ENCODE results near the gene PPM1H. TPM values are rescaled to one million over a fixed set of nuclear protein-coding genes. Genes with fewer than 3 reads are reported as not detected.

The PPM1H gene
- total and polyA plus RNA-seq, 2 of the 8 experiments (the other 6 are each of a cell fraction or from before 2014, with no cell fraction given), result 16.4 to 36.1 TPM

GRCh38 chr12:62691309-62691708, 243.6 kb downstream of the PPM1H start:
- no peak overlapping the region for H2AK5ac ChIP-seq (ENCODE audit: low read depth, low read length)
- no peak overlapping the region for H3K18ac ChIP-seq (ENCODE audit: extremely low read depth, low read length)
- no peaks in the 10 kb centered on the region for H3K9me3 ChIP-seq (ENCODE audit: insufficient read depth in 2 of 2, low read depth in 1 of 2, low read length in 1 of 2)
- H3K36me3 ChIP-seq (ENCODE audit: control insufficient read depth in 2 of 4, insufficient read depth in 4 of 4, low read length in 3 of 4), result peaks cover 0 to 14% (median 0%) of the 10 kb centered on the region in 4 experiments; a peak in 4 of 8 replicates
- no peak overlapping the region for H2BK15ac ChIP-seq (ENCODE audit: low read length)
- no peak overlapping the region for H3K14ac ChIP-seq (ENCODE audit: insufficient read length)
- no peak for FAIRE-seq
- H3K79me1 ChIP-seq (ENCODE audit: low read depth, low read length), result no peaks in the 10 kb centered on the region
- no peak overlapping the region for H2BK120ac ChIP-seq (replicated peaks; ENCODE audit: low read depth, low read length)
- H3K4me3 ChIP-seq (ENCODE audit: extremely low read depth in 1 of 4, insufficient read depth in 2 of 4, low read depth in 3 of 4, low read length in 4 of 4), result no peak overlapping the region
- H3K4me2 ChIP-seq (ENCODE audit: insufficient read depth in 1 of 2, low read depth in 2 of 2, low read length in 2 of 2), result no peak overlapping the region
- H4K8ac ChIP-seq (ENCODE audit: extremely low read depth, insufficient read depth, low read length), result no peak overlapping the region
- no peak overlapping the region for H2BK20ac ChIP-seq (ENCODE audit: low read length)
- H2AFZ ChIP-seq (ENCODE audit: low read length), result no peak overlapping the region
- no peaks in the 10 kb centered on the region for H3K23me2 ChIP-seq (ENCODE audit: low read depth, low read length)
- DNase-seq (ENCODE audit: low read depth in 1 of 2, low spot score in 2 of 2), result no peak
- no peak overlapping the region for H3K56ac ChIP-seq (replicated peaks; ENCODE audit: insufficient read length, low read depth, low read length)
- 0 out of 7 replicates have a peak, but pooled peaks cover 0 to 2% (median 0%) of the 10 kb centered on the region in 4 experiments for H3K4me1 ChIP-seq (replicated peaks in 1 of 4; ENCODE audit: control insufficient read depth in 3 of 4, insufficient read depth in 4 of 4, low read length in 3 of 4)
- no peak overlapping the region for H3K23ac ChIP-seq (ENCODE audit: insufficient read length)
- H3K27ac ChIP-seq (ENCODE audit: low read depth, low read length), result no peak overlapping the region
- H3K4ac ChIP-seq (replicated peaks; ENCODE audit: insufficient read length, low read depth, low read length), result no peak overlapping the region
- H3K27me3 ChIP-seq (replicated peaks in 1 of 4; ENCODE audit: control insufficient read depth in 3 of 4, extremely low read depth in 1 of 4, insufficient read depth in 3 of 4, low read length in 3 of 4), result no peaks in the 10 kb centered on the region
- no peaks in the 10 kb centered on the region for H4K20me1 ChIP-seq (replicated peaks in 1 of 2; ENCODE audit: control insufficient read depth in 1 of 2, insufficient read depth in 2 of 2, low read length in 2 of 2)
- no peak overlapping the region for H4K5ac ChIP-seq (ENCODE audit: insufficient read length, low read depth, low read length)
- H2BK5ac ChIP-seq (ENCODE audit: low read depth, low read length), result no peak overlapping the region
- no peaks in the 10 kb centered on the region for H3K79me2 ChIP-seq (ENCODE audit: control insufficient read depth in 1 of 2, insufficient read depth in 2 of 2, low read length in 2 of 2)
- POLR2A ChIA-PET (ENCODE audit: partially characterized antibody), result no interaction called here
- CTCF ChIA-PET (ENCODE audit: partially characterized antibody), result interaction anchor here (2.2 kb wide), 1 partner anchor 12 kb away, joined by 4 read pairs; no protein-coding TSS in a partner anchor
- no peak overlapping the region for H3K9ac ChIP-seq (replicated peaks in 1 of 4; ENCODE audit: extremely low read depth in 1 of 4, low read depth in 3 of 4, low read length in 3 of 4)
- no peak overlapping the region for H4K91ac ChIP-seq (replicated peaks; ENCODE audit: insufficient read length, low read length)
- H2BK12ac ChIP-seq (ENCODE audit: low read depth, low read length), result no peak overlapping the region
- WGBS, 2 experiments (ENCODE audit: extremely low coverage in 1 of 2, insufficient coverage in 1 of 2, insufficient read length in 1 of 2, insufficient replicate concordance in 2 of 2, low coverage in 1 of 2, low lambda C conversion rate in 2 of 2, missing lambda C conversion rate in 1 of 2), result 88% methylated on average over 3 of the region's 3 CpGs; no CpG with 5 or more reads in 1 of the 2 experiments
- TF ChIP-seq USF2 (IDR thresholded peaks at IDR 0.05; ENCODE audit: low read length) (no peak), RAD21 (IDR thresholded peaks at IDR 0.05 in 1 of 2, conservative IDR thresholded peaks at IDR 0.05 in 1 of 2; ENCODE audit: low read depth in 2 of 2, low read length in 2 of 2) (no peak), CHD2 (IDR thresholded peaks at IDR 0.05; ENCODE audit: low read length) (no peak), EGR1 (IDR thresholded peaks at IDR 0.05; ENCODE audit: borderline replicate concordance, low read depth, low read length) (no peak), POU5F1 (IDR thresholded peaks at IDR 0.05; ENCODE audit: low read depth, low read length) (no peak), PHF8 (conservative IDR thresholded peaks at IDR 0.05; ENCODE audit: low read depth, low read length) (no peak), TAF1 (IDR thresholded peaks at IDR 0.05; ENCODE audit: low read depth, low read length) (no peak), TBP (IDR thresholded peaks at IDR 0.05; ENCODE audit: low read depth, low read length) (no peak), CHD1 (IDR thresholded peaks at IDR 0.05; ENCODE audit: low read depth, low read length) (no peak), GABPA (IDR thresholded peaks at IDR 0.05; ENCODE audit: borderline replicate concordance, insufficient read depth, low read length) (no peak), RXRA (IDR thresholded peaks at IDR 0.05; ENCODE audit: insufficient read depth, low read depth, low read length) (no peak), CTBP2 (IDR thresholded peaks at IDR 0.05; ENCODE audit: borderline replicate concordance, insufficient read depth, insufficient read length, low read length) (no peak)
- TF ChIP-seq, protein P1, sequence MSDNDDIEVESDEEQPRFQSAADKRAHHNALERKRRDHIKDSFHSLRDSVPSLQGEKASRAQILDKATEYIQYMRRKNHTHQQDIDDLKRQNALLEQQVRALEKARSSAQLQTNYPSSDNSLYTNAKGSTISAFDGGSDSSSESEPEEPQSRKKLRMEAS (IDR thresholded peaks at IDR 0.05), result no peak
